GM21717 (cell line): Measurements from ENCODE around the gene AOPEP.

Experiments used
- ATAC-seq: cut with Tn5 transposase; IDR thresholded peaks from one replicate; pipeline ENCODE4 v1.9.1; 2021; ENCODE audit warnings: mild to moderate bottlenecking, moderate library complexity; ENCODE audit not compliant: unreplicated experiment

AOPEP gene

GRCh38 chr9:95073042-95073607 lies 346.6 kb downstream of the AOPEP start:
- ATAC-seq, result no peak

GRCh38 chr9:95073918-95074317 lies 347.4 kb downstream of the AOPEP start:
- no peak for ATAC-seq

GRCh38 chr9:95074632-95075031 lies 348.1 kb downstream of the AOPEP start:
- ATAC-seq, result no peak

- no peak for ATAC-seq
Measured at GRCh38 chr9:95075700-95076099, 349.2 kb downstream of the AOPEP start.

- no peak for ATAC-seq
Measured at GRCh38 chr9:95076696-95077052, 350.2 kb downstream of the AOPEP start.

GRCh38 chr9:95077053-95077765 lies 350.7 kb downstream of the AOPEP start:
- no peak for ATAC-seq

GRCh38 chr9:95077766-95078370 lies 351.4 kb downstream of the AOPEP start:
- no peak for ATAC-seq

- no peak for ATAC-seq
Measured at GRCh38 chr9:95078511-95078910, 352.0 kb downstream of the AOPEP start.

- ATAC-seq, result no peak
Measured at GRCh38 chr9:95078939-95079338, 352.4 kb downstream of the AOPEP start.

GRCh38 chr9:95079461-95079860 lies 353.0 kb downstream of the AOPEP start:
- no peak for ATAC-seq

GRCh38 chr9:95080961-95081647 lies 354.6 kb downstream of the AOPEP start:
- ATAC-seq, result no peak

- no peak for ATAC-seq
Measured at GRCh38 chr9:95081998-95082397, 355.5 kb downstream of the AOPEP start.

- no peak for ATAC-seq
Measured at GRCh38 chr9:95082401-95083084, 356.0 kb downstream of the AOPEP start.

- ATAC-seq, result no peak
Measured at GRCh38 chr9:95083086-95083768, 356.7 kb downstream of the AOPEP start.

- ATAC-seq, result no peak
Measured at GRCh38 chr9:95084254-95084934, 357.9 kb downstream of the AOPEP start.

GRCh38 chr9:95085036-95085770 lies 358.7 kb downstream of the AOPEP start:
- no peak for ATAC-seq

- ATAC-seq, result no peak
Measured at GRCh38 chr9:95085861-95086563, 359.5 kb downstream of the AOPEP start.

- ATAC-seq, result no peak
Measured at GRCh38 chr9:95086564-95086955, 360.1 kb downstream of the AOPEP start.
